Cerebellar cortex (tissue), 1 donor: ENCODE measurements around the gene MRGPRD.

Source experiments
- DNase-seq: peaks from one replicate; pipeline ENCODE4 v3.0.0-alpha.2; 2015; ENCODE audit warnings: low spot score

The MRGPRD gene

DNA sequence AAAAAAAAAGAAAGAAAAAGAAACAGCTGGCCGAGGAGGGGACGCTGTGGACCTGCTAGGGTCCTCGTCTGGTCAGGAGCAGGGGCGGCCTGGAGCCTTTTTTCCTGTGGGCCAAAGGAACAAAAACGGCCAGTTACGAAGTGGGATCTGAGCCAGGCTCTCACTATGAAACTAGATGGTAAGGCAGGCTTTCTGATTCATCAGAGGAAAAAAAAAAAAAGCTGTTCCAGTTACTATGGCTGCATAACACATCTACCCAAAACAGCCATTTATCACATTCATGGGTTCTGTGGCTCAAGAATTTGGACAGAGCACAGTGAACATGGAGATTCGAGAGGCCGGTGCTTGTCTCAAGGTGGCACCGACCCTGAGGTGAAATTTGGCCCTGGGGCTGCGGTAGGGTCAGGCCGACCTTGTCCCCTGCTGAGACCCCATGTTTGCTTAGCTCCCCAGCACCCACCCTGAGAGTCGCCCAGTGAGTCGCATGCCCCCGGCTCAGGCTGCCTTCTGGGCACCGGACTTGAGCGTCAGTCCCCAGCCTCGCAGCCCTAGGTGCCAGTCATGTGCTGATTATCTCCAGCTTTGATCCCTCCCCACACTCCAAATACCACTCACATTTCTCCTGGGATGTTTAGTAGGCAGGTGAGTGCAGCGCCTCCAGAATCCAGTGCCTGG is 34.2 kb downstream of the MRGPRD start:
- no peak for DNase-seq

DNA sequence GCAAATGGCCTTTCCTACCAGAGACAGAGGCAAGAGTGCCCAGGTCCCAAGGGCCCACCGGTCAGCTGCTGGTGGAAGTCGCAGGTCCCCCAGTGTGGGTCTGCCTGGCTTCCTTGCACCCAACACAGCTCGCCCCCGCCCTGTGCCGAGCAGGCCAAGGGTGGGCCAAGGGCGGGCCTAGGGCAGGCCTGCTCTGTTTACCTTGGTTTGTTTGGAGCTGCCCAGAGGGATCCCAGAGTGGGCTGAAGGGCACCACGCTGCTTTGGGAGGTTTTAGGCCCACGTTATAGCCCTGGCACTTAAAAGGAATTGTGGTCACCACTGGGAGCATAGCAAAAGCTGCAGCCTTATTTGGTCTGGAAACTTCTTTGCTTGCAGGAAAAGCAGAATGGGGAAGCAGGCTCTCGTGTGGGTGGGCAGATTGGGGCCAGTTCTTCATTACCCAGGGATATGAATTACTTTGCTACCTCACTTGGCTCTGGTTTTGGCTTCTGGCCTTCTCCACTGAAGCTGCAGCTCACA is 38.0 kb downstream of the MRGPRD start:
- DNase-seq: no peak

DNA sequence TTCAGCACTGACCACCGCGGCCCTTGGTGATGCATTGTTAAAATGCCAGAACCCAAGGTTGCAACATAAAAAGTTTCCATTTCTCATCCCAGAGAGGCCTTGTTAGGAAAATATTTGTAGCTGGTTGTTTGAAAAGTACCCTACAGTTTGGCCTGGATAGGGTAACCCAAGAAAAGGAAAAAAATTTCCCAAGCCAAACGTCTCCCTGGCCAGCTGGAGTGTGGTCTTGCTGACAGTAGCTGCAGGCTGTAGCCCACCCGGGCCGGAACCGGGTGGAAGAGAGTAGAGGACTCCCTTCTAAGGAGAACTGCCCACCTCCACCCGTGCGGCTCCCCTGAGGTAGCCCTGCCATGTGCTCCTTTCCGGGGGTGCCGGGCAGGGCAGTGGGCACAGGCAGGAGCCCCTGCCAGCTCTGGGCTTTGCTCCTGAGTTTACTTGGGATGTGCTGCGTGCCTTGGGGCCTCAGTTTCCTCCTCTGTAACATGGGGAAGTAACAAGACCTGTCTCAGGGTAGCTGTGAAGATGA is 38.6 kb downstream of the MRGPRD start:
- DNase-seq: no peak

DNA sequence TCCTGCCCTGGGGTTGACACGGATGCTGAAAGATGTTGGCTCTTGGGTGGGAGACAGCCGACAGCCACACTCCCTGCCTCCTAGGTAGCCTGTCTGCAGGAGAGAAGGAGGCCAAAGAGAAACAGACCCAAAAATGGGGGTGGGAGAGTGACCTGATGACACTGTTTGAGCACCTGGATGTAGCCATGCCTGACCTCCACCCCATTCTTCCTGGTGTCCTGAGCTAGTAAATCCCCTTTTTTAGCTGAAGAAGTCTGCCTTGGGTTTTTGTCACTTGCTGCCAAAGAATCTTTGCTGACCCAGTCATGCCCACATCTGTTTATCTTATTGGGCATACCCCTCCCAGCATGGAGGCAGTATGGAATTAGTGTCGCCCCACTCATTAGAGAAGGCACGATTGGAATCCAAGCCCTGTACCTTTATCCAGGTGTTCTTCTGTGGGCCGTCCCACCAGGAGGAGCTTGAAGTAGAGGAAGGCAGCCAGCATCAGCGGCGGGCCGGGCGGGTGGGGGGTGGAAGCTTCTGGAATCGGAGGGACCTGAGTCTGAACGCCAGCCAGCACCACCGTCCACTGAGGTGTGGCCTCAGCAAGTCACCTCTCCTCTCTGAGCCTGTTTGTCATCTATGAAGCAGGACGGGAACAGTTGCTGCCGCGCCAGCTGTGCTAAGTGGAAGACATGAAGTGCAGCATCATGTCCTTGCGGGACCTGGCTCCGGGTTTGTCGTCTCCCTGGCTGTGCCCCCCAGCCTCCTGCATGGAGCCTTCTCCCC is 39.3 kb downstream of the MRGPRD start:
- DNase-seq: no peak

DNA sequence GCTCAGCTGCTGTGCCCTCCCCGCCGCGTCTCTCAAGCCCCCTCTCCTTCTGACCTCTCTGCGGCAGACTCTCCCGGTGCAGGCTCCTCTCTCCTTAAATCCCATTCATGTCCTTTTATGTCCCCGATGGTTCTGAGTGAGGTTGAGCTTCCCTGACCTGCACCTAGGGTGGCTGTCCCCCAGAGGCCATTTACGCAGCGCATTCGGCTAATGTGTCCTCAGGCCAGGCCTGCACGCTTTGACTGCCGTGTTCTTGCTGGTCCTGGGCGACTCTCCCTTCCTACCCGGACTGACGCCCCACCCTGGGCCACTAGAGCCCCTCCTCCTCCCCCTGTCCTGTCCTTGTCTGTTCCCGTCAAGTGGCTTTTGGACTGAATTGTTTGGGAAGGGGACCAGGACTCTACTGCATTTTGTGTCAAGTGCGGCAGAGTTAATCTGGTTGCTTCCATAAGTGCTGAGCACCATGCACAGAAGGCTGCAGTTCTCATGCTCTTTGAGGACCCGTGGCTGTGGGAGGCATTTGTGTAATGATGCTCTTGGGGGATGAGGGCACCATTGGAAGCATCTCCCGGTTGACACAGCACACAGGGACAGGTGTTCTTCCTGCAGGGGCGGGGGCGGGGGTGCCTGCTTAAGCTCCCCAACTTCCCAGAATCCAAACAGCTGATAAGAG is 40.0 kb downstream of the MRGPRD start:
- no peak for DNase-seq

DNA sequence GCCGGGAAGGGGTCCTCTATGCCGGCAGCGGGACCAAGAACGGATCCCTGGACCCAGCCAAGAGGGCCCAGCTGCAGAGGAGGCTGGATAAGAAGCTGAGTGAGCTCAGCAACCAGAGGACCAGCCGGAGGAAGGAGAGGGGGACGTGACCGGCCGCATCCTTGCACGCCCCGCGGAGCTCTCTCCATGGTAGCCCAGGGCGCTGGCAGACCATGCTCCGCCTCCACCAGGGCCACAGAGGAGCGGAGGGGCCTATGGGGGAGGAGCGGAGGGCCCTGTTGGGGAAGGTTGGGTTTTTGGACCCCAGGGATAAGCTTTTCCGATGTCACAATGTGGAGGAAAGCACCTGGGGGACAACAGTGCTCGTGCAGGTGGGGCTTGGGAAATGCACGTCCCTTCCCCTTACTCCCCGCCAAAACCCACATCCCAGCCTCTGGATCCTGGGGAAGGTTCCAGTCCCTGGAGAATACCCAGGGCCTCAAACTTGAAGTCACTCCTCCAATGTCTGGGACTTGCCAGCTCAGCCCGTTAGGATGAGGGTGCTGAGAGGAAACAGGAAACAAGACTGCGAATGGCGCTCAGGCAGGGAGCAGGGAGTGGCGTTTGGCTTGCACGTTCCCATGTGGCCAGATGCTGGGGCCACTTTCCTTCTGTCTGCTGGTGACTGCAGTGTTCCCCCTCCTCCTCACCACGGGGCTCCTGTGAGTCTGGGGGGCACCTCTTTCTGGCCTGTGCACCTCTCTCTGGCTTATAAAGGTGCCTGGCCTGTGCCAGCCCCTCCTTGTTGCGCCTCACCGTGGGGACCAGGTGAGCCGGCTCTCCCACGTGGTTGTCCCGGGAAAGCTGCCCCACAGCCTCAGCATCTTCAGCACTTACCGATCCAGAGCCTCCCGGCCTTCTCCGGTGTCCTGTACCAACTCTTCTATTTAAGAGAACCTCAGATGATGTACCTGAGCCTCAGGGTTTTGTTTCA is 40.9 kb downstream of the MRGPRD start:
- no peak for DNase-seq

DNA sequence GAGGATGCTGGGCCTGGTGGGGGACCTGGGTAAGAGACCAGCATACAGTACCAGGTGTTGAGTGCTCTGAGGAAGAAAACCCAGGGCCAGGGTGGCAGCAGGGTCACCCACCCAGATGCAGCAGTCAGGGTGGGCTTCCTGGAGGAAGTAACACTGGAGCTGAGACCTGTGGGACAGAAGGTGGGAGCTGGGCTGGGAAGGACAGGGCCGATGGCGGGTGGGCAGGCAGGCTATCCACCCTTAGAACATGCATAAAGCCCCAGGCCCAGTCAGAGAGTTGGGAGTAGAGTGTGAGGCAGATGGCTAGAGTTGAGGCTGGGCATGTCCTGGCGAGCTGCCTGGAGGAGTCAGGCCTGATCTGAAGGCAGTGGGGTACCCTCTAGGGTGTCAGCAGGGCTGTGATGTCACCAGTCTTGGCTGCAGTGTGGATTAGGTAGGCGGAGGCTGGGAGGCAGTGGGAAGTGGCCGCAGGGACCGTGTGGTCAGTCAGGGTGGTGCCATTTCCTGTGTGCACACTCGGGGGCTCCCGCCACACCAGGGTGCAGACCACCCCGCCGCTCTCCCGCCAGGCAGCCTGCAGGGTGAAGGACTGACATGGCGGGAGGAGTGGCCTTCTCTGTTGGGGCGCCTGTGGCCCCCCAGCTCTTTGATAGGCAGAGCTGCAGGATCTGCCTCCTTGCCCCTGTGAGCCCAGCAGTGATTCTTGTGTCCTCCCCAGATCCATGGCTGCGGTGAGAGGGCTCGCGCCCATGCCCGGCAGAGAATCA is 41.8 kb downstream of the MRGPRD start:
- peak; percentile 61 for DNase-seq

DNA sequence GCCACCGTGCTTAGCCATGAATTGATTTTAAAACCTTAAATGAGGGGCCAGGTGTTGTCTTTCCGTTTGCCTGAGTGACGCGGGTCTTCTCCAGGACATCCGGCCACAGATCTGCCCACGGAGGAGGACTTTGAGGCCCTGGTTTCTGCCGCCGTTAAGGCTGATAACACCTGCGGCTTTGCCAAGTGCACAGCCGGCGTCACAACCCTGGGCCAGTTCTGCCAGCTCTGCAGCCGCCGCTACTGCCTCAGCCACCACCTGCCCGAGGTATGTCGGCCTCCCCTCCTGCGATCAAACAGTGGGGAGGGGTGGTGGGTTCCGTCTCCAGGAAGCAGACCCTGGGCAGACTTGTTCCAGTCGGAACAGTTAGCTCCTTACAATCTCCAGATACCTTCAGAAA is 42.7 kb downstream of the MRGPRD start:
- peak; percentile 85 for DNase-seq

DNA sequence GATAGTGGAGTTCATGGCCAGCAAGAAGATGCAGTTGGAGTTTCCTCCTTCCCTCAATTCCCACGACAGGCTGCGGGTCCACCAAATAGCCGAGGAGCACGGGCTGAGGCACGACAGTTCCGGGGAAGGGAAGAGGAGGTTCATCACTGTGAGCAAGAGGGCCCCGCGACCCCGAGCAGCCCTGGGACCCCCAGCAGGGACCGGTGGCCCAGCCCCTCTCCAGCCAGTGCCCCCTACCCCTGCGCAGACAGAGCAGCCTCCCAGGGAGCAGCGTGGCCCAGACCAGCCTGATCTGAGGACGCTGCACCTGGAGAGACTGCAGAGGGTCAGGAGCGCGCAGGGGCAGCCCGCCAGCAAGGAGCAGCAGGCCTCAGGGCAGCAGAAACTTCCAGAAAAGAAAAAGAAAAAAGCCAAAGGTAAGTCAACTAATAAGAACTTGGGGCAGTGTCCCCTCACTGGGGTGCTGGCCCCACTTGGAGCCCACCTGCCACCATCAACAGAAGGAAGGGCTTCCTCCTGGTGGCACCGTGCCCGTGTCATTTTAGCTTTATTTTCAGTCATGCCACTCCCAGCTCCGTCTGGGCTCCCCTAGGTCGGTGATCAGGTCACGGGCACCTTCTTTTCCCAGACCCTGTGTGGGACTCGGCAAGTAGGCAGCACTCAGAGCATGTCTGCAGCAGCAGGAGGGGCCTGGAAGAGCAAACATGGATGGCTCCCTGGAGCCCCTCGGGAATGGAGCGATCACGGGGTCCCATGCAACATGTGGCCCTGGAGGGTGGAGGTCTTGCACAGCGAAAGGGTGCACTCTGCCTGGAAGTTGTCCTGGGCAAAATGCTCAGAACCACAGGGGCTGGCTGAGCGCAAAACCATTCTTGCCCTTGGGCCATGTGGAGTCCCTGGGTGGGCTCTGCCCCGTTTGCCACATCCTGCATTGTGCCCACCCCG is 43.8 kb downstream of the MRGPRD start:
- DNase-seq: no peak

DNA sequence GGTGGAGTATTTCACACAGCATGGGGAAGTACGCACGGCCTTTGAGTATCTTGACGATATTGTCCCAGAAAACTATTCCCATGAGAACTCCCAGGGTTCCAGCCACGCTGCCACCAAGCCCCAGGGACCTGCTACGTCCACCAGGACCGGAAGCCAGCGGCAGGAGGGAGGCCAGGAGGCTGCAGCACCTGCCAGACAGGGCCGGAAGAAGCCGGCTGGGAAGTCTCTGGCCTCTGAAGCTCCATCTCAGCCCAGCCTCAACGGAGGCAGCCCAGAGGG is 44.5 kb downstream of the MRGPRD start:
- DNase-seq: no peak

DNA sequence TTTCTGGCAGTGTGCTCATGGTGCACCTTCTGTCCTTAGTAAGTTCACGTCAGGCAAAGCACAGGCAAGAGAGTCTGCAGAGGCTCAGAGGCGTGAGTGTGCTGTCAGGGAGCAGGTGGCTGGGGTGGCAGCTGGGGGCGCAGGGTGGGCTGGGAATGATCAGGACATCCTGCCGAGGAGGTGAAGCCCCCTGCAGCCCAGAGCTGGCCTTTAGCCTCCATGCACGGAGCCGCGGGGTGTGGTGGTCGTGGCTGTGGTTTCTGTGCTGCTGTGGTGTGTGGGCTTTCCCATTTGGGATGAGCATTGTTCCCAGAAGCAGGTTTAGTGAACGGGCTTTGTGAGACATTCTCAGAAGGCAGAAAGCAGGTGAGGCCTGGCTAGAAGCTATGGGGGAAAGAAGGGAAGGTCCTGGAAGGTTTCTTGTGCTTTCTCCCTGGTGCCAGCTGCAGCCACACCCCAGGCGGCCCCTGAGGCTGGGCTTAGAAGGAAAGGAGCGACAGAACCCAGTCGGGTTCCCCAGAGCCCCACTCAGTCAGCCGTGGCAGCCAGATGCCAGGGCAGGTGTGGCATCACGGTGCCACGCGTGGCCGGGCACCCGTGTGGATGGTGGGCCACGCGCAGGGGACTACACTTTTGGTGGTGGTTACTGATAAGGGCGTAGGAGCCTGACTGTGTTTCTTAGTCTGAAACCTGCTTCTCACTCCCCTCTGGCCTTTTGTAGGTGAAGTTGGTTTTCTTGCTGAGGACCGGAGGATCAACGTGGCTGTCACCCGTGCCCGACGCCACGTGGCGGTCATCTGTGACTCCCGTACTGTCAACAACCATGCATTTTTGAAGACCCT is 45.0 kb downstream of the MRGPRD start:
- peak; percentile 37 for DNase-seq

DNA sequence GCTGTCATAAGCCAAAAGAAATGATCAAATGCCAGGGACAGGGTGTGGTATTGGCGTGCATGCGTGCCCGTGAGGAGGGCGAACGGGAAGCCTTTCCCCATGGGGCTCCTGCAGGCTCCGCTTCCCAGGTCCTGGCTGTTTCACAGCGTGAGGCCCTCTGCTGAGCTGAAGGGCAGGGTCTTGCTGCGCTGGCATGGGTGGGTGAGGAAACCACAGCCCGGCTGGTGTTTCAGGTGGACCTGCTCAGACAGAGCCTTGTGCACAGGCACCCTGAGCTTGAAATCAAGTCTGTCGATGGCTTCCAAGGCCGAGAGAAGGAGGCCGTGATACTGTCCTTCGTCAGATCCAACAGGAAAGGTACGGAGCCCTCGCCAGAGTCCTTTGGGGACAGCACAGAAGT is 45.7 kb downstream of the MRGPRD start:
- DNase-seq: no peak

DNA sequence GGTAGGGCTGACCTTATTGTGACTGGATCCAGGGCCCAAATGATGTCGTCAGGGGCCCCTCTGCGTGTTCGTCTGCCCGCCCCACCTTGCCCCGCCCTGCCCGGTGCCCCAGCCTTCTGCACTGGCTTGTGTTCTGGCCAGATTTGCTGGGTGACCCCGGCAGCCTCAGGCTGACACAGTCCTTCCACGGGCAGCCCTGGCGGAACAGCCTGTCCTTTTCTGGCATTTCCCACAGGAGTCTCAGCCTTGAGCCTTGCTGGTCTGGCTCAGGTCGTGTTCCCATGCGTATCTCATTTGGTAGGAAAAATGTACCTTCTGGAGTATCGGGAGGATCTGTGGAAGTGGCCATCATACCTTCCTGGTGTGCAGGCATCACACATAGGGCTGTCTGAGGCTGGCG is 46.1 kb downstream of the MRGPRD start:
- DNase-seq: peak; percentile 51

DNA sequence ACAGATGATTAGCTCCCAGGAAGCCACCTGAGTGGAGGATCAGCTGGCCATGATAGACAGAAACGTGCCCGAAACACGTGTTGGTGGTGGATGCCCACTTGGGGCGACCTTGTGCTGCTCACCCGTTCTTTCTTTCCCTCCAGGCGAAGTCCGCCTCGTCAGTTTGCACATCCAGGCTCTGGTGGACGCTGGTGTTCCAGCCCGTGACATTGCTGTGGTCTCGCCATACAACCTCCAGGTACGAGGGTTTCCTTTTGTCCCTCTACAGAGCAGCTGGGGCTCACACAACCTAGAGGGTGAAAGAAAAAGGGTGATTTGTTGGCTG is 46.5 kb downstream of the MRGPRD start:
- DNase-seq: no peak

DNA sequence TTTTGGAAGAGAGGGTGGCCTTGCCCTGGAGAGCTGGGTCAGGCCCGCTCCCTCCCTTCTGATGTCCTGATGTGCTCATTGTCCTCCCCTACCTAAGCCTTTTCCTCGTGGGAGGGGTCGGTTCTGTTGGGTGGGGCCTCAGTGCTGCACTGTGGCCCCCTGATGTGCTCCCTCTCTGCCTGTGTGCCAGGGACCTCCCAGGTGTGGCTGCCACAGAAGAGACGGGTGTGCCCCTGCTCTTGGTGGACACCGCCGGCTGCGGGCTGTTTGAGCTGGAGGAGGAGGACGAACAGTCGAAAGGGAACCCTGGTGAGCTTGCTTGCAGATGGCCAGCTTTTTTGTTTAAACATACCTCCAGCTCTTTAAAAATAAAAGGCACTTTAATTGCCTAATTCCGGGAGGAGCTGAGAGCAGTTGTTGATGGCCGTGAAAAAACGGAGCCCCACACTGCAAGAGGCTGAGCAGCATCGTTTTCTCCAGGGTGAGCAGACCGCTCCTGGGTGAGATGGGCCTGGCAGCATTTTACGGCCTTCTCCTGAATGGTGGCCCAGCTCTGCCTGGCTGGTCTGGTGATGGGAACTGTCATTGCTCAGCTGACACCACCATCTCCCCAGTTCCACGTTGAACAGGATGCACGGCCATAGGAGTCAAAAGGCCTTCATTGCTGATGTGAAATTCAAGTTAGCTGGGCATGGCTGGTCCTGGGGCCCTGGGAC is 47.0 kb downstream of the MRGPRD start:
- DNase-seq: no peak

DNA sequence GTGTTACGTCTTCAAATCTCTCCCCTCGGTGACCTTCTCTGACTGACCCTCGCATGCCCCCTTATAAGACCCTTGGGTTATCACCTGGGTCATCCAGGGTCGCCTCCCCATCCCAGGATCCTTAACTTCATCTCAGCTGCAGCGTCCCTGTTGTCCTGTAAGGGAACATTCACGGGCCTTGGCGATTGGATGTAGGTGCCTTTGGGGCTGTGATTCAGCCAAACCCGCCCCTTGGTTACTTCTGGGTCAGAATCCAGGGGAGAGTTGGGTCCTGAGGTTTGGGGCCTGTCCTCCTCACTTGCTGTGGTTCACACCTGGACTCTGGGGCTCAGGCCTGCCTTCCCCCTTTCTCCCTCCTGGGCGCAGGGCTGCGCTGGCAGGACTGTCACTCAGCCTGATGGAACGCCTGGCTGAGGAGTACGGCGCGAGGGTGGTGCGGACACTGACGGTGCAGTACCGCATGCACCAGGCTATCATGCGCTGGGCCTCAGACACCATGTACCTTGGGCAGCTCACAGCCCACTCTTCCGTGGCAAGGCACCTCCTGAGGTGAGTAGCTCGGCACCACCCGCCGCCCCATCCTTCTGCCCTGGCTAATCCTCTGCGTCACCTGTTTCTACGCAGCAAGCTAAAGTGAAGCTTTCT is 47.7 kb downstream of the MRGPRD start:
- DNase-seq: no peak

DNA sequence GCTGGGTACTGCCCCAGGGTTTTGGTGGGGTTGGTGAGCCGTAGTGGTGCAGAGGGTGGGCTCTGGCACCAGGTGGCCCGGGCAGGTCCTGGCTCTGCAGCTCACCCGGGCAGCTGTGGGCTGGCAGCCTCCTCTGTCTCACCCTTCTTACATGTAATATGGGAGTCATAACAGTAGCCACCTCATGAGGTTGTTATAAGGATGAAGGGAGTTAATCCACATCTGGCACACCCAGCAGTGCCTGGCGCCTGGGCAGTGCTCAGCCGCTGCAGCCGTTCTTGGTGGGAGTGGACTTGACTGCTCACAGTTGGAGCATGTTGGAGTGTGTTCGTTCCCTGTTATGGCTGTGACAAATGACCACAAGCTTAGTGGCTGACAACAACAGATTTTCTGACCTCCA is 48.4 kb downstream of the MRGPRD start:
- DNase-seq: no peak

DNA sequence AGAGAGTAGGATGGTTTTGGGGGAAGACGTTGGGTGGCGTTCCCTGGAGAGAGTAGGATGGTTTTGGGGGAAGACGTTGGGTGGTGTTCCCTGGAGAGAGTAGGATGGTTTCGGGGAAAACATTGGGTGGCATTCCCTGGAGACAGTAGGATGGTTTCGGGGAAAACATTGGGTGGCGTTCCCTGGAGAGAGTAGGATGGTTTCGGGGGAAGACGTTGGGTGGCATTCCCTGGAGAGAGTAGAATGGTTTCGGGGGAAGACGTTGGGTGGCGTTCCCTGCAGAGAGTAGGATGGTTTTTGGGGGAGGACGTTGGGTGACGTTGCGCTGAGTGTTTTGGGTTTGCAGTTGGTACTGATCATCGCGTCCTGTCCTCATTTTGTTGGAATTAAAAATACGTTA is 48.9 kb downstream of the MRGPRD start:
- DNase-seq: no peak
